GM23248 (cell line): ENCODE data around the gene NFKB1.

Experiments
- EZH2 ChIP-seq: fragments of 200-600 bp; sonication (generic); IDR thresholded peaks from 2 replicates; pipeline ENCODE4 v1.6.1; 2018; ENCODE audit warnings: antibody characterized with exemption, mild to moderate bottlenecking; ENCODE audit not compliant: insufficient read depth, poor library complexity, severe bottlenecking
- EZH2phosphoT487 ChIP-seq: fragments of 200-600 bp; sonication (generic); IDR thresholded peaks from 2 replicates; pipeline ENCODE4 v1.6.1; 2018; ENCODE audit warnings: antibody characterized with exemption, moderate library complexity, mild to moderate bottlenecking, low read depth; ENCODE audit not compliant: insufficient read depth

GRCh38 chr4:102477657-102478056 lies 23.5 kb upstream of the NFKB1 start:
- TF ChIP-seq EZH2 (no peak), EZH2phosphoT487 (no peak)
